B cell (primary cell): ENCODE data around the gene BRI3. TPM values are rescaled to one million over a fixed set of nuclear protein-coding genes. Genes with fewer than 3 reads are reported as not detected.

Experiments used
- ATAC-seq: fragments of 200-7000 bp; cut with Tn5 transposase; one replicate; pipeline ENCODE4 v1.10.0; 2021; ENCODE audit warnings: low read depth, mild to moderate bottlenecking, moderate number of reproducible peaks, moderate library complexity
- CTCF ChIA-PET: fragments of 350-600 bp; sonication (Branson Sonifier 250); formaldehyde crosslinking; loops from one replicate; lab custom pipeline; 2021; ENCODE audit warnings: antibody characterized with exemption, inconsistent platforms; lab: Charles Lee
- POLR2A ChIA-PET: fragments of 350-600 bp; sonication (Branson Sonifier 250); formaldehyde crosslinking; loops from one replicate; lab custom pipeline; 2021; ENCODE audit warnings: antibody characterized with exemption; lab: Charles Lee
- DNase-seq: peaks from one replicate; pipeline ENCODE4 v3.0.0; 2013
- H2AFZ ChIP-seq: 2 replicates; pipeline ENCODE4 v1.6.1; 2012; ENCODE audit warnings: mild to moderate bottlenecking, low read depth, low read length; ENCODE audit not compliant: insufficient read depth, poor library complexity, severe bottlenecking
- H3K27ac ChIP-seq, 2 donors: 1 replicate in 1 of 2; 2 replicates in 1 of 2; pipeline ENCODE4 v1.5.1; 2012 to 2013; ENCODE audit warnings: low read length in 2 of 2, mild to moderate bottlenecking in 2 of 2, moderate library complexity in 1 of 2
- H3K27me3 ChIP-seq, 4 experiments: fragments of 200-600 bp in 1 of 4; sonication (generic) in 1 of 4; replicated peaks in 1 of 4; 1 replicate in 2 of 4; 2 replicates in 2 of 4; pipeline versions ENCODE4 v1.6.1 to v1.7.0; 2013 to 2016; ENCODE audit warnings: low read length in 3 of 4, mild to moderate bottlenecking in 2 of 4, mixed read lengths in 1 of 4, moderate library complexity in 1 of 4; ENCODE audit not compliant: insufficient read depth in 4 of 4, control insufficient read depth in 3 of 4; ENCODE audit errors: control extremely low read depth in 1 of 4
- H3K36me3 ChIP-seq, 2 experiments: replicated peaks in 1 of 2; 1 replicate in 1 of 2; 2 replicates in 1 of 2; pipeline versions ENCODE4 v1.6.1 to v1.7.1; 2013; ENCODE audit warnings: low read length in 1 of 2; ENCODE audit not compliant: insufficient read depth in 2 of 2, control insufficient read depth in 1 of 2; ENCODE audit errors: control extremely low read depth in 1 of 2, extremely low read depth in 1 of 2
- H3K4me1 ChIP-seq, 2 donors: fragments of 200-600 bp in 1 of 2; sonication (generic) in 1 of 2; 1 replicate in 1 of 2; 2 replicates in 1 of 2; pipeline versions ENCODE4 v1.5.1 to v1.6.1; 2013 to 2017; ENCODE audit warnings: low read length in 2 of 2; ENCODE audit not compliant: control insufficient read depth in 2 of 2, insufficient read depth in 2 of 2
- H3K4me2 ChIP-seq: replicated peaks from 2 replicates; pipeline ENCODE3; 2012; ENCODE audit warnings: mild to moderate bottlenecking, low read depth, low read length; ENCODE audit not compliant: poor library complexity, severe bottlenecking
- H3K4me3 ChIP-seq, 5 experiments: fragments of 200-600 bp in 1 of 5; sonication (generic) in 1 of 5; 1 replicate in 3 of 5; 2 replicates in 2 of 5; pipeline versions ENCODE4 v1.5.1 to v1.7.0; 2011 to 2016; ENCODE audit warnings: low read length in 4 of 5, mild to moderate bottlenecking in 4 of 5, low read depth in 2 of 5, control low read depth in 1 of 5, moderate library complexity in 1 of 5; ENCODE audit not compliant: insufficient read depth in 1 of 5; ENCODE audit errors: control extremely low read depth in 1 of 5, extremely low read depth in 1 of 5
- H3K79me2 ChIP-seq: fragments of 200-600 bp; sonication (generic); one replicate; pipeline ENCODE4 v1.6.0; 2016; ENCODE audit warnings: low read length; ENCODE audit not compliant: control insufficient read depth, insufficient read depth
- H3K9ac ChIP-seq: fragments of 200-600 bp; sonication (generic); 2 replicates; pipeline ENCODE4 v1.6.1; 2017; ENCODE audit warnings: mild to moderate bottlenecking, low read length, moderate library complexity
- H3K9me3 ChIP-seq, 3 donors: one replicate each; pipeline versions ENCODE4 v1.6.1 to v1.7.1; 2013; ENCODE audit warnings: low read length in 2 of 3; ENCODE audit not compliant: control insufficient read depth in 2 of 3, insufficient read depth in 1 of 3; ENCODE audit errors: control extremely low read depth in 1 of 3
- H4K20me1 ChIP-seq: 2 replicates; pipeline ENCODE4 v1.6.0; 2012; ENCODE audit warnings: mild to moderate bottlenecking, low read length; ENCODE audit not compliant: insufficient read depth, control insufficient read depth, poor library complexity, severe bottlenecking
- H3K27ac Mint-ChIP-seq: one replicate; pipeline ENCODE4 v1.8.0; 2021; ENCODE audit warnings: mixed read lengths
- H3K27me3 Mint-ChIP-seq: one replicate; pipeline ENCODE4 v1.8.0; 2021; ENCODE audit warnings: mixed read lengths
- H3K4me1 Mint-ChIP-seq: one replicate; pipeline ENCODE4 v1.8.0; 2021; ENCODE audit warnings: mixed read lengths
- H3K4me3 Mint-ChIP-seq: one replicate; pipeline ENCODE4 v1.8.0; 2021; ENCODE audit warnings: mixed read lengths
- H3K9me3 Mint-ChIP-seq: one replicate; pipeline ENCODE4 v1.8.0; 2022; ENCODE audit warnings: mixed read lengths; ENCODE audit not compliant: insufficient read depth
- CTCF ChIP-seq: fragments of 200-600 bp; IDR thresholded peaks from one replicate; pipeline ENCODE4 v1.8.0; 2022; ENCODE audit warnings: antibody characterized with exemption, mild to moderate bottlenecking
- EZH2 ChIP-seq: IDR thresholded peaks from 2 replicates; pipeline ENCODE4 v1.6.1; 2012; ENCODE audit warnings: borderline replicate concordance, low read depth, mild to moderate bottlenecking, moderate library complexity, low read length; ENCODE audit not compliant: insufficient read depth, poor library complexity, severe bottlenecking
- WGBS: methylation state at CpG from one replicate; pipeline ENCODE4 v1.1.5; 2013; ENCODE audit warnings: missing lambda C conversion rate; ENCODE audit not compliant: insufficient coverage; 5-methylcytosine and 5-hydroxymethylcytosine counted together
- intact Hi-C: fragments of 100-400 bp; cut with micrococcal nuclease; formaldehyde crosslinking; loops from one replicate; pipeline ENCODE4 v1.10.0; 2022
- polyA plus RNA-seq: library from polyadenylated mRNA; depleted of rRNA; stranded (reverse); fragments of >200 nt; gene quantifications from 2 replicates; pipeline ENCODE4 v1.2.3, GENCODE V29; 2012
- total RNA-seq, 2 donors: library from RNA; stranded (reverse); fragments of 120-200 nt in 1 of 2; gene quantifications; 1 replicate in 1 of 2; 2 replicates in 1 of 2; pipeline versions ENCODE4 v1.2.3 to v1.2.4, GENCODE V29; 2013 to 2022

Gene BRI3
- total and polyA plus RNA-seq, 2 donors (not counting 1 experiment from before 2014, with no cell fraction given), result 21.6 to 86.7 TPM

GRCh38 chr7:98254951-98255610 lies 26.4 kb upstream of the BRI3 start:
- H3K9ac ChIP-seq, result no peak overlapping the region
- ChIA-PET CTCF (no interaction called here), POLR2A (no interaction called here)
- H3K4me2 ChIP-seq, result no peak overlapping the region
- Mint-ChIP-seq H3K4me1 (peaks cover 23% of the 10 kb centered on the region), H3K27ac (no peak overlapping the region), H3K27me3 (no peaks in the 10 kb centered on the region), H3K4me3 (no peak overlapping the region), H3K9me3 (no peaks in the 10 kb centered on the region)
- H3K4me1 ChIP-seq, result peaks cover 17 to 29% of the 10 kb centered on the region in 2 donors
- H3K36me3 ChIP-seq, result peaks cover 0 to 9% of the 10 kb centered on the region in 2 experiments
- DNase-seq (no peak), ATAC-seq (no peak)
- no peaks in the 10 kb centered on the region for H3K9me3 ChIP-seq
- no peak overlapping the region for H2AFZ ChIP-seq
- no peaks in the 10 kb centered on the region for H3K27me3 ChIP-seq
- no peak overlapping the region for H3K27ac ChIP-seq
- H3K79me2 ChIP-seq, result peaks cover 29% of the 10 kb centered on the region
- no peak overlapping the region for H3K4me3 ChIP-seq
- no peaks in the 10 kb centered on the region for H4K20me1 ChIP-seq
- no peak for TF ChIP-seq EZH2
- no peak for TF ChIP-seq CTCF
- intact Hi-C loops, result loop anchor here (5.0 to 10.0 kb wide), 3 partner anchors 62 to 1140 kb away; partner anchors contain the start of genes SDHAF3 and TRRAP
- 92% methylated on average over 3 of the region's 11 CpGs for WGBS

GRCh38 chr7:98256431-98256830 lies 25.1 kb upstream of the BRI3 start:
- no peaks in the 10 kb centered on the region for H3K9me3 Mint-ChIP-seq
- Histone ChIP-seq H3K27ac (no peak overlapping the region), H3K4me2 (no peak overlapping the region), H3K4me1 (peaks cover 5 to 16% of the 10 kb centered on the region in 2 donors), H2AFZ (no peak overlapping the region), H3K36me3 (peaks cover 0 to 15% of the 10 kb centered on the region in 2 experiments), H3K79me2 (peaks cover 24% of the 10 kb centered on the region), H3K9me3 (peaks cover 0 to 8% (median under 1%) of the 10 kb centered on the region in 3 donors), H3K9ac (no peak overlapping the region), H3K27me3 (no peaks in the 10 kb centered on the region), H4K20me1 (no peaks in the 10 kb centered on the region), H3K4me3 (no peak overlapping the region)
- POLR2A ChIA-PET, result no interaction called here
- ATAC-seq (no peak), DNase-seq (no peak)
- WGBS, result 100% methylated on average over 1 of the region's 7 CpGs
- peaks cover 12% of the 10 kb centered on the region for H3K4me1 Mint-ChIP-seq
- TF ChIP-seq EZH2 (no peak), CTCF (no peak)
- H3K4me3 Mint-ChIP-seq, result no peak overlapping the region
- no peaks in the 10 kb centered on the region for H3K27me3 Mint-ChIP-seq
- H3K27ac Mint-ChIP-seq, result no peak overlapping the region
- intact Hi-C loops, result loop anchor here (10.0 kb wide), 1 partner anchor 1142 kb away; the partner anchor contains the start of gene SDHAF3
- CTCF ChIA-PET, result no interaction called here
